ENCODE data around the gene BTNL3. TPM values are rescaled to one million over a fixed set of nuclear protein-coding genes. Genes with fewer than 3 reads are reported as not detected.

The BTNL3 gene
- total RNA-seq, 1 donor from 2014 or later, result 0.82 TPM

Small RNAs within 50 kb of the gene (microRNA-seq; reads per million reads assigned to microRNA genes)
- not detected for gene MIR8089

Other genes with a start within 250 kb of the BTNL3 start
- gene OR2Y1, start 248.8 kb upstream of the BTNL3 start, total RNA-seq (ENCODE audit: low replicate concordance), result not detected in 2 replicates
- 74.8 and 93.4 TPM in 2 replicates for gene MGAT1, start 186.0 kb upstream of the BTNL3 start, total RNA-seq (ENCODE audit: low replicate concordance)
- gene ZFP62, start 127.6 kb upstream of the BTNL3 start, total RNA-seq (ENCODE audit: low replicate concordance), result 45.6 and 49.8 TPM in 2 replicates
- 0.87 and 2.0 TPM in 2 replicates for gene BTNL8, start 89.7 kb upstream of the BTNL3 start, total RNA-seq (ENCODE audit: low replicate concordance)
- 0.19 and 0.39 TPM in 2 replicates for gene BTNL9, start 51.4 kb downstream of the BTNL3 start, total RNA-seq (ENCODE audit: low replicate concordance)
- not detected in 2 replicates for gene OR2V1, start 142.3 kb downstream of the BTNL3 start, total RNA-seq (ENCODE audit: low replicate concordance)
- not detected in 2 replicates for gene OR2V2, start 158.7 kb downstream of the BTNL3 start, total RNA-seq (ENCODE audit: low replicate concordance)
- gene TRIM7, start 216.3 kb downstream of the BTNL3 start, total RNA-seq (ENCODE audit: low replicate concordance), result 0.58 and 0.76 TPM in 2 replicates
- gene TRIM41, start 234.4 kb downstream of the BTNL3 start, total RNA-seq (ENCODE audit: low replicate concordance), result 22.1 and 31.2 TPM in 2 replicates

All from type B pancreatic cell (in vitro differentiated cells).